ENCODE data around the gene PLA2G12A.

Gene PLA2G12A

GRCh38 chr4:109699553-109700225 is 30.2 kb downstream of the PLA2G12A start:
- Mint-ChIP-seq H3K9me3 (no peaks in the 10 kb centered on the region), H3K4me1 (peaks cover 25% of the 10 kb centered on the region), H3K36me3 (ENCODE audit: low read depth) (peaks cover 60% of the 10 kb centered on the region), H3K27me3 (ENCODE audit: low read depth, poor library complexity) (no peaks in the 10 kb centered on the region), H3K27ac (no peak overlapping the region), H3K4me3 (no peak overlapping the region)
- TF ChIP-seq, protein P1, sequence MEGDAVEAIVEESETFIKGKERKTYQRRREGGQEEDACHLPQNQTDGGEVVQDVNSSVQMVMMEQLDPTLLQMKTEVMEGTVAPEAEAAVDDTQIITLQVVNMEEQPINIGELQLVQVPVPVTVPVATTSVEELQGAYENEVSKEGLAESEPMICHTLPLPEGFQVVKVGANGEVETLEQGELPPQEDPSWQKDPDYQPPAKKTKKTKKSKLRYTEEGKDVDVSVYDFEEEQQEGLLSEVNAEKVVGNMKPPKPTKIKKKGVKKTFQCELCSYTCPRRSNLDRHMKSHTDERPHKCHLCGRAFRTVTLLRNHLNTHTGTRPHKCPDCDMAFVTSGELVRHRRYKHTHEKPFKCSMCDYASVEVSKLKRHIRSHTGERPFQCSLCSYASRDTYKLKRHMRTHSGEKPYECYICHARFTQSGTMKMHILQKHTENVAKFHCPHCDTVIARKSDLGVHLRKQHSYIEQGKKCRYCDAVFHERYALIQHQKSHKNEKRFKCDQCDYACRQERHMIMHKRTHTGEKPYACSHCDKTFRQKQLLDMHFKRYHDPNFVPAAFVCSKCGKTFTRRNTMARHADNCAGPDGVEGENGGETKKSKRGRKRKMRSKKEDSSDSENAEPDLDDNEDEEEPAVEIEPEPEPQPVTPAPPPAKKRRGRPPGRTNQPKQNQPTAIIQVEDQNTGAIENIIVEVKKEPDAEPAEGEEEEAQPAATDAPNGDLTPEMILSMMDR (IDR thresholded peaks at IDR 0.05): no peak
- DNase-seq: no peak

- H3K27me3 Mint-ChIP-seq (ENCODE audit: low read depth, poor library complexity): no peaks in the 10 kb centered on the region
- peaks cover 70% of the 10 kb centered on the region for H3K36me3 Mint-ChIP-seq (ENCODE audit: low read depth)
- no peaks in the 10 kb centered on the region for H3K9me3 Mint-ChIP-seq
- no peak overlapping the region for H3K4me3 Mint-ChIP-seq
- peaks cover 21% of the 10 kb centered on the region for H3K4me1 Mint-ChIP-seq
- DNase-seq: no peak
- TF ChIP-seq, protein P1 (IDR thresholded peaks at IDR 0.05): no peak
- no peak overlapping the region for H3K27ac Mint-ChIP-seq
Measured at GRCh38 chr4:109698656-109699055, 31.2 kb downstream of the PLA2G12A start.

- no peak for DNase-seq
- H3K36me3 Mint-ChIP-seq (ENCODE audit: low read depth): peaks cover 88% of the 10 kb centered on the region
- no peaks in the 10 kb centered on the region for H3K9me3 Mint-ChIP-seq
- TF ChIP-seq, protein P1 (IDR thresholded peaks at IDR 0.05): no peak
- no peak overlapping the region for H3K4me3 Mint-ChIP-seq
- no peak overlapping the region for H3K27ac Mint-ChIP-seq
- H3K4me1 Mint-ChIP-seq: no peaks in the 10 kb centered on the region
- no peaks in the 10 kb centered on the region for H3K27me3 Mint-ChIP-seq (ENCODE audit: low read depth, poor library complexity)
Measured at GRCh38 chr4:109691411-109691920, 38.4 kb downstream of the PLA2G12A start.

DNA sequence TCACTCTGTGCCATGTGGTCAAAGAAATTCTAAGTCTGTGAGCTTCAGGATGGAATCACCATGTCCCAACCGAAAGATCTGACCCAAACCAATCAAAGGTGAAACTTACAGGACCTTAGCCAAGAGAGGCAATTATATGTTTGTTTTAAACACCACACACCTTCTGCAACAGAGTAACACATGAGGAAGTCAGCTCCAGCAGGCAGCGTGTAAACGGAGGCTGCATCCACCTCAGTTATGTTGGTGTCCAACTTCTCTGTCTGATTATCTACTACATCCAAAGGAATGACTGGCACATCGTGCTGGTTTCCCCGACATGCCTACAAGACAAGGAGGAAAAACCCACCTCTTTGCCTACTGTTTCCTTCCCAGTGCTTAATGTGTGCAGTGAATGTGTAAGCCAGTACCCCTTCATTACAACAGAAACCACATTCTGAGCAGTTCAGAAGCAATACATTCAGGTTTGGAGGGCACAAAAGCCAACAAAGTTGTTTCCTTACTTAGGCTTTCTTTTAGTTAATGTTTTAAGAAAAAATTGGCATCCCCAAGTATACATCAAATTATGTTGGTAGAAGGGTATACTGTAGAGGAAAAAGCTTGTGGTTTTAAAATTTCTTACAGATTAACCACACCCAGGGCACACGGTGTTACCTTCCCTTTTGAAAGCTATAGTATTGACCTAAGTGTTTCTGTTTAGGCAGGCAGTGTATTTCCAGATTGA is 39.0 kb downstream of the PLA2G12A start:
- Mint-ChIP-seq H3K27ac (no peak overlapping the region), H3K4me1 (no peaks in the 10 kb centered on the region)

GRCh38 chr4:109684727-109685126 is 45.1 kb downstream of the PLA2G12A start:
- H3K4me3 Mint-ChIP-seq: no peak overlapping the region
- no peaks in the 10 kb centered on the region for H3K4me1 Mint-ChIP-seq
- H3K27ac Mint-ChIP-seq: peak overlapping the region; percentile 17
- H3K9me3 Mint-ChIP-seq: peaks cover 15% of the 10 kb centered on the region
- DNase-seq: no peak
- TF ChIP-seq, protein P1 (IDR thresholded peaks at IDR 0.05): no peak
- peaks cover 91% of the 10 kb centered on the region for H3K36me3 Mint-ChIP-seq (ENCODE audit: low read depth)
- no peaks in the 10 kb centered on the region for H3K27me3 Mint-ChIP-seq (ENCODE audit: low read depth, poor library complexity)

More for the DNA sequence above, 39.0 kb downstream of the PLA2G12A start:
- TF ChIP-seq, protein P1 (IDR thresholded peaks at IDR 0.05): no peak
- no peaks in the 10 kb centered on the region for H3K9me3 Mint-ChIP-seq
- no peaks in the 10 kb centered on the region for H3K27me3 Mint-ChIP-seq (ENCODE audit: low read depth, poor library complexity)
- DNase-seq: no peak
- no peak overlapping the region for H3K4me3 Mint-ChIP-seq
- H3K36me3 Mint-ChIP-seq (ENCODE audit: low read depth): peaks cover 87% of the 10 kb centered on the region

Measured in nephron progenitor cell (in vitro differentiated cells).